IMR-90 (cell line): ENCODE data around the gene CXCL13. TPM values are rescaled to one million over a fixed set of nuclear protein-coding genes. Genes with fewer than 3 reads are reported as not detected.

Source experiments
- ATAC-seq: fragments of 200-7000 bp; cut with Tn5 transposase; 2 replicates; pipeline ENCODE4 v1.9.1; 2020; ENCODE audit warnings: low read depth, mild to moderate bottlenecking, moderate library complexity
- BruUV-seq: library from RNA; stranded (reverse); fragments of 400-500 nt; replicated peaks from 2 replicates; lab custom pipeline; 2021; lab: Mats Ljungman, UMichigan
- CTCF ChIA-PET: fragments of 300-600 bp; formaldehyde crosslinking; extraction: SDS; loops from one replicate; lab custom pipeline; 2021; ENCODE audit warnings: antibody characterized with exemption; lab: Yijun Ruan, JAX
- POLR2A ChIA-PET: fragments of 300-600 bp; sonication (Branson Sonifier 250); formaldehyde crosslinking; loops from one replicate; lab custom pipeline; 2022; ENCODE audit warnings: antibody characterized with exemption; ENCODE audit not compliant: unreplicated experiment; lab: Charles Lee
- DNase-seq: peaks from one replicate; pipeline ENCODE4 v3.0.0; 2013
- H2AFZ ChIP-seq: replicated peaks from 2 replicates; pipeline ENCODE3; 2013; ENCODE audit warnings: low read length, mild to moderate bottlenecking; ENCODE audit not compliant: poor library complexity
- H2AK5ac ChIP-seq: 2 replicates; pipeline ENCODE4 v1.6.1; 2013; ENCODE audit warnings: low read depth, low read length, inconsistent platforms
- H2AK9ac ChIP-seq: replicated peaks from 2 replicates; pipeline ENCODE3; 2013; ENCODE audit warnings: mild to moderate bottlenecking, low read depth, low read length, moderate library complexity; ENCODE audit not compliant: poor library complexity
- H2BK120ac ChIP-seq: 2 replicates; pipeline ENCODE4 v1.6.1; 2013; ENCODE audit warnings: low read depth, low read length, inconsistent platforms
- H2BK15ac ChIP-seq: 3 replicates; pipeline ENCODE4 v1.6.1; 2013; ENCODE audit warnings: low read depth, low read length, inconsistent platforms
- H2BK20ac ChIP-seq: 2 replicates; pipeline ENCODE4 v1.6.1; 2013; ENCODE audit warnings: low read depth, mild to moderate bottlenecking, inconsistent platforms, low read length, moderate library complexity
- H2BK5ac ChIP-seq: 2 replicates; pipeline ENCODE4 v1.6.1; 2013; ENCODE audit warnings: mild to moderate bottlenecking, low read depth, low read length, inconsistent platforms; ENCODE audit not compliant: poor library complexity, severe bottlenecking
- H3K14ac ChIP-seq: replicated peaks from 2 replicates; pipeline ENCODE4 v1.6.1; 2013; ENCODE audit warnings: low read depth, low read length, inconsistent platforms
- H3K18ac ChIP-seq: 2 replicates; pipeline ENCODE4 v1.6.1; 2013; ENCODE audit warnings: low read depth, low read length, control low read depth
- H3K23ac ChIP-seq: 2 replicates; pipeline ENCODE4 v1.6.1; 2013; ENCODE audit warnings: low read depth, low read length, inconsistent platforms
- H3K27ac ChIP-seq: 2 replicates; pipeline ENCODE4 v1.5.1; 2013; ENCODE audit warnings: mild to moderate bottlenecking, control low read depth, low read length; ENCODE audit not compliant: insufficient read depth
- H3K27me3 ChIP-seq: 2 replicates; pipeline ENCODE4 v1.6.1; 2013; ENCODE audit warnings: low read length; ENCODE audit not compliant: control insufficient read depth, insufficient read depth
- H3K36me3 ChIP-seq: 2 replicates; pipeline ENCODE4 v1.6.1; 2013; ENCODE audit warnings: low read length, mixed read lengths; ENCODE audit not compliant: control insufficient read depth, insufficient read depth
- H3K4ac ChIP-seq: 2 replicates; pipeline ENCODE4 v1.6.1; 2013; ENCODE audit warnings: low read depth, low read length, inconsistent platforms
- H3K4me1 ChIP-seq: 2 replicates; pipeline ENCODE4 v1.6.1; 2013; ENCODE audit warnings: low read length, mixed read lengths; ENCODE audit not compliant: control insufficient read depth, insufficient read depth
- H3K4me2 ChIP-seq: 2 replicates; pipeline ENCODE4 v1.6.1; 2013; ENCODE audit warnings: low read depth, mild to moderate bottlenecking, control low read depth, low read length, moderate library complexity
- H3K4me3 ChIP-seq: 2 replicates; pipeline ENCODE4 v1.5.1; 2013; ENCODE audit warnings: low read depth, mild to moderate bottlenecking, control low read depth, low read length, moderate library complexity; ENCODE audit not compliant: insufficient read depth
- H3K56ac ChIP-seq: 2 replicates; pipeline ENCODE4 v1.6.1; 2013; ENCODE audit warnings: low read length, inconsistent platforms; ENCODE audit not compliant: insufficient read depth; ENCODE audit errors: extremely low read depth
- H3K79me1 ChIP-seq, 2 experiments: 2 replicates each; pipeline ENCODE4 v1.6.1; 2013; ENCODE audit warnings: low read length in 2 of 2, inconsistent platforms in 1 of 2, low read depth in 1 of 2
- H3K9ac ChIP-seq: 2 replicates; pipeline ENCODE4 v1.6.1; 2013; ENCODE audit warnings: low read depth, low read length, control low read depth
- H3K9me1 ChIP-seq: 2 replicates; pipeline ENCODE4 v1.6.1; 2013; ENCODE audit warnings: low read length, inconsistent platforms; ENCODE audit not compliant: insufficient read depth
- H3K9me3 ChIP-seq: 2 replicates; pipeline ENCODE4 v1.6.1; 2013; ENCODE audit warnings: low read length; ENCODE audit not compliant: control insufficient read depth, insufficient read depth
- H4K20me1 ChIP-seq: 2 replicates; pipeline ENCODE4 v1.6.1; 2013; ENCODE audit warnings: low read length, inconsistent platforms; ENCODE audit not compliant: insufficient read depth
- H4K5ac ChIP-seq: 2 replicates; pipeline ENCODE4 v1.6.1; 2013; ENCODE audit warnings: mild to moderate bottlenecking, low read depth, low read length, control low read depth
- H4K8ac ChIP-seq, 2 experiments: 2 replicates each; pipeline ENCODE4 v1.6.1; 2013; ENCODE audit warnings: low read depth in 2 of 2, low read length in 2 of 2, control low read depth in 1 of 2, inconsistent platforms in 1 of 2
- H4K91ac ChIP-seq: 2 replicates; pipeline ENCODE4 v1.6.1; 2013; ENCODE audit warnings: low read depth, low read length, inconsistent platforms; ENCODE audit not compliant: insufficient read depth
- CHD1 ChIP-seq: IDR thresholded peaks from 2 replicates; pipeline ENCODE4 v1.6.1; 2012; ENCODE audit warnings: low read depth, low read length, improper control_type of control experiment
- FOS ChIP-seq: fragments of 150-350 bp; IDR thresholded peaks from 2 replicates; pipeline ENCODE4 v1.6.1; 2016; ENCODE audit warnings: low read depth, low read length
- MAFK ChIP-seq: IDR thresholded peaks from 2 replicates; pipeline ENCODE4 v1.6.1; 2012; ENCODE audit warnings: low read depth, low read length, improper control_type of control experiment
- MXI1 ChIP-seq: IDR thresholded peaks from 2 replicates; pipeline ENCODE4 v1.6.1; 2012; ENCODE audit warnings: low read depth, mild to moderate bottlenecking, low read length, moderate library complexity, borderline replicate concordance
- NFE2L2 ChIP-seq: fragments of 150-350 bp; IDR thresholded peaks from 2 replicates; pipeline ENCODE4 v1.6.1; 2016; ENCODE audit warnings: low read depth, mild to moderate bottlenecking, low read length
- POLR2A ChIP-seq: IDR thresholded peaks from 2 replicates; pipeline ENCODE4 v1.6.1; 2012; ENCODE audit warnings: mild to moderate bottlenecking, low read depth, low read length
- RFX5 ChIP-seq: IDR thresholded peaks from 2 replicates; pipeline ENCODE4 v1.8.0; 2012; ENCODE audit warnings: low read depth, mild to moderate bottlenecking, low read length, moderate library complexity
- WGBS, 2 experiments: methylation state at CpG; one replicate each; pipeline versions ENCODE4 v1.1.5 to v1.1.7; 2013; ENCODE audit warnings: missing lambda C conversion rate in 2 of 2; ENCODE audit not compliant: insufficient read length in 1 of 2; ENCODE audit errors: extremely low coverage in 2 of 2; 5-methylcytosine and 5-hydroxymethylcytosine counted together
- dilution Hi-C: fragments of 300-500 bp; cut with HindIII; formaldehyde crosslinking; loops from one replicate; pipeline ENCODE4 v1.14.3; 2018; ENCODE audit warnings: low sequenced_read_pairs; ENCODE audit not compliant: unreplicated experiment
- in situ Hi-C: fragments of 300-500 bp; cut with MboI; formaldehyde crosslinking; loops from 3 replicates; pipeline ENCODE4 v1.14.3; 2019; ENCODE audit warnings: low sequenced_read_pairs, inconsistent platforms, mixed read lengths
- intact Hi-C: fragments of 100-400 bp; cut with micrococcal nuclease; formaldehyde crosslinking; loops from 2 replicates; pipeline ENCODE4 v1.10.0; 2022
- polyA plus RNA-seq, 3 experiments: library from polyadenylated mRNA; depleted of rRNA; stranded (reverse); fragments of >200 nt; gene quantifications; 2 replicates each; pipeline ENCODE4 v1.2.3, GENCODE V29; 2012; ENCODE audit warnings: low replicate concordance in 1 of 3
- total RNA-seq: library from RNA; depleted of rRNA; stranded (reverse); fragments of >200 nt; gene quantifications from 2 replicates; pipeline ENCODE4 v1.2.3, GENCODE V29; 2012
- TF ChIP-seq, protein P1 (sequence below): fragments of 150-350 bp; IDR thresholded peaks from 2 replicates; pipeline ENCODE4 v1.6.1; 2016; ENCODE audit warnings: low read depth, mild to moderate bottlenecking, low read length, moderate library complexity, borderline replicate concordance
- TF ChIP-seq, protein P2 (sequence below): conservative IDR thresholded peaks from 2 replicates; pipeline ENCODE4 v1.5.1; 2012; ENCODE audit warnings: mild to moderate bottlenecking, low read depth, low read length, improper control_type of control experiment

Gene CXCL13
- total and polyA plus RNA-seq, 2 of the 4 experiments (the other 2 are of a cell fraction) = not detected

DNA sequence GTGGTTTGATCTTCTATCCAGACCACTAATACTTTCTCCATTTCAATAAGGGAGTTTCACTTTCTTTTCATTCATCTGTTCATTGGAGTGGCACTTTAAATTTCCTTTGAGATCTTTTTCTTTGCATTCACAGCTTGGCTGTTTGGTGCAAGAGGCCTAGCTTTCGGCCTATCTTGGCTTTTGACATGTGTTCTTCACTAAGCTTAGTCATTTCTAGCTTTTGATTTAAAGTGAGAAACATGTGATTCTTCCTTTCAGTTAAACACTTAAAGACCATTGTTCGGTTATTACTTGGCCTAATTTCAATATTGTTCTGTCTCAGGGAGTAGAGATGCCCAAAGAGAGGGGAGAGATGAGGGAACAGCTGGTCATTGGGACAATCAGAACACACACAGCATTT, 24.3 kb downstream of the CXCL13 start:
- Histone ChIP-seq H3K27me3 (peaks cover 6% of the 10 kb centered on the region), H3K79me1 (no peaks in the 10 kb centered on the region), H3K9me1 (no peaks in the 10 kb centered on the region), H2BK5ac (no peak overlapping the region), H3K4me1 (no peaks in the 10 kb centered on the region), H3K4me2 (no peak overlapping the region), H4K20me1 (no peaks in the 10 kb centered on the region), H3K14ac (no peak overlapping the region), H4K8ac (no peak overlapping the region), H2BK15ac (no peak overlapping the region), H3K27ac (no peak overlapping the region), H4K91ac (no peak overlapping the region), H4K5ac (no peak overlapping the region), H3K23ac (no peak overlapping the region), H2BK120ac (no peak overlapping the region), H2AK9ac (no peak overlapping the region), H3K9ac (no peak overlapping the region), H3K56ac (no peak overlapping the region), H3K4me3 (no peak overlapping the region), H3K4ac (no peak overlapping the region), H2BK20ac (no peak overlapping the region), H3K18ac (no peak overlapping the region), H3K9me3 (no peaks in the 10 kb centered on the region), H3K36me3 (no peaks in the 10 kb centered on the region), H2AFZ (no peak overlapping the region), H2AK5ac (no peak overlapping the region)
- dilution Hi-C loops = no loop called here
- DNase-seq = no peak
- no TSS peak for BruUV-seq
- intact Hi-C loops = no loop called here
- in situ Hi-C loops = no loop called here
- no peak for ATAC-seq
- no CpG with 5 or more reads among the region's 2 CpGs for WGBS, 2 experiments
- POLR2A ChIA-PET = no interaction called here
- CTCF ChIA-PET = interaction anchor here (0.5 to 0.8 kb wide), 5 partner anchors 10 to 1252 kb away, joined by 3 to 5 read pairs (median 4); no protein-coding TSS in a partner anchor
- no peak for TF ChIP-seq MXI1
- TF ChIP-seq, protein P1, sequence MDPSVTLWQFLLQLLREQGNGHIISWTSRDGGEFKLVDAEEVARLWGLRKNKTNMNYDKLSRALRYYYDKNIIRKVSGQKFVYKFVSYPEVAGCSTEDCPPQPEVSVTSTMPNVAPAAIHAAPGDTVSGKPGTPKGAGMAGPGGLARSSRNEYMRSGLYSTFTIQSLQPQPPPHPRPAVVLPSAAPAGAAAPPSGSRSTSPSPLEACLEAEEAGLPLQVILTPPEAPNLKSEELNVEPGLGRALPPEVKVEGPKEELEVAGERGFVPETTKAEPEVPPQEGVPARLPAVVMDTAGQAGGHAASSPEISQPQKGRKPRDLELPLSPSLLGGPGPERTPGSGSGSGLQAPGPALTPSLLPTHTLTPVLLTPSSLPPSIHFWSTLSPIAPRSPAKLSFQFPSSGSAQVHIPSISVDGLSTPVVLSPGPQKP = no peak
- no peak for TF ChIP-seq RFX5
- TF ChIP-seq, protein P2, sequence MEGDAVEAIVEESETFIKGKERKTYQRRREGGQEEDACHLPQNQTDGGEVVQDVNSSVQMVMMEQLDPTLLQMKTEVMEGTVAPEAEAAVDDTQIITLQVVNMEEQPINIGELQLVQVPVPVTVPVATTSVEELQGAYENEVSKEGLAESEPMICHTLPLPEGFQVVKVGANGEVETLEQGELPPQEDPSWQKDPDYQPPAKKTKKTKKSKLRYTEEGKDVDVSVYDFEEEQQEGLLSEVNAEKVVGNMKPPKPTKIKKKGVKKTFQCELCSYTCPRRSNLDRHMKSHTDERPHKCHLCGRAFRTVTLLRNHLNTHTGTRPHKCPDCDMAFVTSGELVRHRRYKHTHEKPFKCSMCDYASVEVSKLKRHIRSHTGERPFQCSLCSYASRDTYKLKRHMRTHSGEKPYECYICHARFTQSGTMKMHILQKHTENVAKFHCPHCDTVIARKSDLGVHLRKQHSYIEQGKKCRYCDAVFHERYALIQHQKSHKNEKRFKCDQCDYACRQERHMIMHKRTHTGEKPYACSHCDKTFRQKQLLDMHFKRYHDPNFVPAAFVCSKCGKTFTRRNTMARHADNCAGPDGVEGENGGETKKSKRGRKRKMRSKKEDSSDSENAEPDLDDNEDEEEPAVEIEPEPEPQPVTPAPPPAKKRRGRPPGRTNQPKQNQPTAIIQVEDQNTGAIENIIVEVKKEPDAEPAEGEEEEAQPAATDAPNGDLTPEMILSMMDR = no peak
- no peak for TF ChIP-seq MAFK
- no peak for TF ChIP-seq POLR2A
- no peak for TF ChIP-seq CHD1
- no peak for TF ChIP-seq FOS
- no peak for TF ChIP-seq NFE2L2
